Endodermal cell (in vitro differentiated cells): ENCODE measurements around the gene M1AP. TPM values are rescaled to one million over a fixed set of nuclear protein-coding genes. Genes with fewer than 3 reads are reported as not detected.

Experiments used
- DNase-seq: peaks from one replicate; pipeline ENCODE4 v3.0.0-alpha.2; 2017
- H3K27ac ChIP-seq: 2 replicates; pipeline ENCODE4 v1.5.1; 2013; ENCODE audit warnings: mild to moderate bottlenecking, low read depth, low read length, moderate library complexity
- H3K27me3 ChIP-seq: 2 replicates; pipeline ENCODE4 v1.6.1; 2013; ENCODE audit warnings: mild to moderate bottlenecking, low read length, moderate library complexity; ENCODE audit not compliant: insufficient read depth, control insufficient read depth, poor library complexity, severe bottlenecking
- H3K36me3 ChIP-seq: 2 replicates; pipeline ENCODE4 v1.7.0; 2013; ENCODE audit warnings: mild to moderate bottlenecking, low read length, moderate library complexity; ENCODE audit not compliant: control insufficient read depth, insufficient read depth
- H3K4me1 ChIP-seq: one replicate; pipeline ENCODE4 v1.7.0; 2013; ENCODE audit warnings: low read length; ENCODE audit not compliant: control insufficient read depth, insufficient read depth
- H3K4me3 ChIP-seq: 2 replicates; pipeline ENCODE4 v1.5.1; 2013; ENCODE audit warnings: mild to moderate bottlenecking, low read length, moderate library complexity
- H3K9ac ChIP-seq: 2 replicates; pipeline ENCODE4 v1.6.1; 2013; ENCODE audit warnings: mild to moderate bottlenecking, low read length, moderate library complexity; ENCODE audit not compliant: poor library complexity, severe bottlenecking; ENCODE audit errors: extremely low read depth
- H3K9me3 ChIP-seq: 2 replicates; pipeline ENCODE4 v1.6.1; 2013; ENCODE audit warnings: mild to moderate bottlenecking, low read length, moderate library complexity; ENCODE audit not compliant: control insufficient read depth
- H3K27ac Mint-ChIP-seq: 2 replicates; pipeline ENCODE4 v1.8.0; 2020; ENCODE audit warnings: mixed read lengths
- H3K27me3 Mint-ChIP-seq: 2 replicates; pipeline ENCODE4 v1.8.0; 2021; ENCODE audit warnings: mild to moderate bottlenecking, mixed read lengths; ENCODE audit not compliant: insufficient read depth
- H3K36me3 Mint-ChIP-seq: 2 replicates; pipeline ENCODE4 v1.8.0; 2020; ENCODE audit warnings: low read depth, mixed read lengths
- H3K4me1 Mint-ChIP-seq: 2 replicates; pipeline ENCODE4 v1.8.0; 2020; ENCODE audit warnings: mixed read lengths
- H3K4me3 Mint-ChIP-seq: 2 replicates; pipeline ENCODE4 v1.8.0; 2020; ENCODE audit warnings: mild to moderate bottlenecking, moderate library complexity, mixed read lengths
- H3K9me3 Mint-ChIP-seq: 2 replicates; pipeline ENCODE4 v1.8.0; 2020; ENCODE audit warnings: mild to moderate bottlenecking, mixed read lengths
- CTCF ChIP-seq: fragments of 200-600 bp; sonication (generic); conservative IDR thresholded peaks from 2 replicates; pipeline ENCODE4 v1.5.0; 2021; ENCODE audit warnings: antibody characterized with exemption, mild to moderate bottlenecking
- WGBS, 2 experiments: methylation state at CpG; one replicate each; pipeline versions ENCODE4 v1.1.5 to v1.1.7; 2013; ENCODE audit warnings: missing lambda C conversion rate in 2 of 2, mixed read lengths in 1 of 2; ENCODE audit not compliant: insufficient coverage in 1 of 2, insufficient read length in 1 of 2; 5-methylcytosine and 5-hydroxymethylcytosine counted together
- total RNA-seq, 2 donors: library from RNA; stranded (reverse); fragmentation: NEBNext Ultra II Directional in 1 of 2; extraction: Animal tissue kit (Norgen Biotek cat#: 25700) in 1 of 2; gene quantifications; 2 replicates in 1 of 2; 3 replicates in 1 of 2; pipeline ENCODE4 v1.2.1, GENCODE V29; 2021

The M1AP gene
- total RNA-seq, 2 donors from 2014 or later = 3.8 to 5.5 TPM

DNA sequence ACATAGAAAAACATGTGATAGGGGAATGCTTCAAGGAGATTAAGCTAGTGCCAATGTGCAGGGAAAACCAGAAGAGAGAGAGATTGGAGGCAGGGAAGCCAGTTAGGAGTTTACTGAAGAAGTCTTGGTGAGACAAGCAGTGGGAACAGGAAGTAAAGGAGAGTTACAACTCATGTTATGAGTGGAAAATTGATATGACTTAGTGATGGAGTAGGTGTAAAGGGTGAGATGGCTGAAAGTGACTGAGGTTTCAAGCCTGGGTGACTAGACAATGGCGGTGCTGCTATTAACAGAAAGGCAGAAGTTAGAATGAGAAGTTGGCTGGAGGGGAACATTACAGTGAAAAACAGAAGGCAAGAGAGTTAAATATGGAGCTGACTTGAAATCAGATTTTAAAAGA, 77.1 kb downstream of the M1AP start:
- Mint-ChIP-seq H3K4me1 (no peaks in the 10 kb centered on the region), H3K27me3 (peaks cover 8% of the 10 kb centered on the region), H3K27ac (no peak overlapping the region), H3K36me3 (no peaks in the 10 kb centered on the region), H3K4me3 (no peak overlapping the region), H3K9me3 (no peaks in the 10 kb centered on the region)
- peaks cover 48% of the 10 kb centered on the region for H3K27me3 ChIP-seq
- H3K9ac ChIP-seq = no peak overlapping the region
- WGBS, 2 experiments = 88 to 100% methylated on average over 1 of the region's 1 CpG
- H3K9me3 ChIP-seq = no peaks in the 10 kb centered on the region
- no peaks in the 10 kb centered on the region for H3K4me1 ChIP-seq
- no peak for DNase-seq
- no peaks in the 10 kb centered on the region for H3K36me3 ChIP-seq
- no peak overlapping the region for H3K4me3 ChIP-seq
- no peak overlapping the region for H3K27ac ChIP-seq
- no peak for TF ChIP-seq CTCF

GRCh38 chr2:74569686-74570085, 78.4 kb downstream of the M1AP start:
- H3K27me3 ChIP-seq = peaks cover 37% of the 10 kb centered on the region
- no peak overlapping the region for H3K4me3 ChIP-seq
- H3K4me1 ChIP-seq = no peaks in the 10 kb centered on the region
- no peak for TF ChIP-seq CTCF
- no peak for DNase-seq
- H3K9me3 ChIP-seq = no peaks in the 10 kb centered on the region
- no peak overlapping the region for H3K4me3 Mint-ChIP-seq
- no peak overlapping the region for H3K27ac Mint-ChIP-seq
- 80% methylated on average over 1 of the region's 1 CpG; no CpG with 5 or more reads in 1 of the 2 experiments for WGBS, 2 experiments
- no peak overlapping the region for H3K27ac ChIP-seq
- no peaks in the 10 kb centered on the region for H3K9me3 Mint-ChIP-seq
- H3K36me3 Mint-ChIP-seq = no peaks in the 10 kb centered on the region
- H3K9ac ChIP-seq = no peak overlapping the region
- no peaks in the 10 kb centered on the region for H3K36me3 ChIP-seq
- H3K27me3 Mint-ChIP-seq = peaks cover 7% of the 10 kb centered on the region
- no peaks in the 10 kb centered on the region for H3K4me1 Mint-ChIP-seq

DNA sequence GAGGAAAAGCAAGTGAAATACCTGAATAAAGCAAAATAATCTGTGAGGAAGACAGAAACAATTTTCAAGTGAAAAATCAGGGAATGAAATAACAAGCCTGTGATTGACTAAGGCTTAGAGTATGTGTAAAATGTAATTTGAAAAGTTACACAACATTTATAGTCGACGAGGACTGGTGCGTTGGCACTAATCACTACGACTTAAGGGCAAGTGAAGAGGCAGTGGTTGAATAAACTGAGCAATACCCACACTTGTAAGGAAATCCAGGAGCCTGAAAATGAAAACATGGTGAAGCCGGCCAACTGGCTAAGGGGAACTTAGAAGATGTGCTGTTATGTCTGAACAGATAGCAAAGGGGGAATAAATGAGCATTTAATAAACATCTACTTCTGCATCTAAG, 80.2 kb downstream of the M1AP start:
- no peak overlapping the region for H3K27ac ChIP-seq
- Mint-ChIP-seq H3K9me3 (no peaks in the 10 kb centered on the region), H3K4me1 (no peaks in the 10 kb centered on the region), H3K36me3 (no peaks in the 10 kb centered on the region), H3K27me3 (peaks cover 9% of the 10 kb centered on the region), H3K4me3 (no peak overlapping the region), H3K27ac (no peak overlapping the region)
- no peak for DNase-seq
- H3K9me3 ChIP-seq = no peaks in the 10 kb centered on the region
- H3K36me3 ChIP-seq = no peaks in the 10 kb centered on the region
- H3K27me3 ChIP-seq = peaks cover 47% of the 10 kb centered on the region
- WGBS, 2 experiments = 93 to 95% methylated on average over 4 to 5 of the region's 5 CpGs
- no peaks in the 10 kb centered on the region for H3K4me1 ChIP-seq
- no peak overlapping the region for H3K9ac ChIP-seq
- no peak for TF ChIP-seq CTCF
- no peak overlapping the region for H3K4me3 ChIP-seq
